ENCODE data around the gene CROCC2.
A peak's percentile ranks its signal among the peaks of the same experiment; 100 is the strongest.

CROCC2 gene

GRCh38 chr2:240991378-240992263 lies 85.5 kb downstream of the CROCC2 start:
- Mint-ChIP-seq H3K9me3 (no peaks in the 10 kb centered on the region), H3K4me3 (no peak overlapping the region), H3K27ac (no peak overlapping the region), H3K4me1 (peaks cover 5% of the 10 kb centered on the region), H3K36me3 (no peaks in the 10 kb centered on the region), H3K27me3 (peaks cover 41% of the 10 kb centered on the region)
- ATAC-seq = no peak

- H3K27me3 Mint-ChIP-seq = peaks cover 52% of the 10 kb centered on the region
- peaks cover 5% of the 10 kb centered on the region for H3K4me1 Mint-ChIP-seq
- H3K9me3 Mint-ChIP-seq = no peaks in the 10 kb centered on the region
- no peaks in the 10 kb centered on the region for H3K36me3 Mint-ChIP-seq
- H3K27ac Mint-ChIP-seq = no peak overlapping the region
- H3K4me3 Mint-ChIP-seq = no peak overlapping the region
- ATAC-seq = no peak
Observed at GRCh38 chr2:240992572-240993291, 86.6 kb downstream of the CROCC2 start.

- peaks cover 5% of the 10 kb centered on the region for H3K4me1 Mint-ChIP-seq
- no peaks in the 10 kb centered on the region for H3K9me3 Mint-ChIP-seq
- no peak overlapping the region for H3K4me3 Mint-ChIP-seq
- H3K36me3 Mint-ChIP-seq = no peaks in the 10 kb centered on the region
- peaks cover 53% of the 10 kb centered on the region for H3K27me3 Mint-ChIP-seq
- ATAC-seq = no peak
- no peak overlapping the region for H3K27ac Mint-ChIP-seq
Observed at GRCh38 chr2:240993446-240994170, 87.5 kb downstream of the CROCC2 start.

- H3K36me3 Mint-ChIP-seq = no peaks in the 10 kb centered on the region
- H3K4me3 Mint-ChIP-seq = no peak overlapping the region
- peaks cover 5% of the 10 kb centered on the region for H3K4me1 Mint-ChIP-seq
- no peak for ATAC-seq
- no peak overlapping the region for H3K27ac Mint-ChIP-seq
- H3K9me3 Mint-ChIP-seq = no peaks in the 10 kb centered on the region
- H3K27me3 Mint-ChIP-seq = peaks cover 53% of the 10 kb centered on the region
Observed at GRCh38 chr2:240994171-240994896, 88.2 kb downstream of the CROCC2 start.

GRCh38 chr2:240995041-240996021 lies 89.2 kb downstream of the CROCC2 start:
- peaks cover 63% of the 10 kb centered on the region for H3K27me3 Mint-ChIP-seq
- ATAC-seq = no peak
- no peak overlapping the region for H3K4me3 Mint-ChIP-seq
- H3K27ac Mint-ChIP-seq = no peak overlapping the region
- H3K4me1 Mint-ChIP-seq = peaks cover 13% of the 10 kb centered on the region
- H3K9me3 Mint-ChIP-seq = no peaks in the 10 kb centered on the region
- H3K36me3 Mint-ChIP-seq = no peaks in the 10 kb centered on the region

GRCh38 chr2:240996161-240996833 lies 90.2 kb downstream of the CROCC2 start:
- peaks cover 13% of the 10 kb centered on the region for H3K4me1 Mint-ChIP-seq
- no peak for ATAC-seq
- H3K27me3 Mint-ChIP-seq = peaks cover 73% of the 10 kb centered on the region
- H3K27ac Mint-ChIP-seq = no peak overlapping the region
- H3K36me3 Mint-ChIP-seq = no peaks in the 10 kb centered on the region
- H3K9me3 Mint-ChIP-seq = no peaks in the 10 kb centered on the region
- H3K4me3 Mint-ChIP-seq = no peak overlapping the region

GRCh38 chr2:240996834-240997140 lies 90.7 kb downstream of the CROCC2 start:
- no peaks in the 10 kb centered on the region for H3K9me3 Mint-ChIP-seq
- H3K27me3 Mint-ChIP-seq = peaks cover 75% of the 10 kb centered on the region
- ATAC-seq = no peak
- H3K4me3 Mint-ChIP-seq = no peak overlapping the region
- no peaks in the 10 kb centered on the region for H3K36me3 Mint-ChIP-seq
- no peak overlapping the region for H3K27ac Mint-ChIP-seq
- peaks cover 13% of the 10 kb centered on the region for H3K4me1 Mint-ChIP-seq

- Mint-ChIP-seq H3K36me3 (no peaks in the 10 kb centered on the region), H3K4me1 (peaks cover 13% of the 10 kb centered on the region), H3K9me3 (peaks cover under 1% of the 10 kb centered on the region), H3K27ac (no peak overlapping the region), H3K4me3 (no peak overlapping the region), H3K27me3 (peaks cover 74% of the 10 kb centered on the region)
- ATAC-seq = no peak
Observed at GRCh38 chr2:240997141-240997855, 91.2 kb downstream of the CROCC2 start.

GRCh38 chr2:240997856-240998705 lies 91.9 kb downstream of the CROCC2 start, which contains the start of gene SNED1:
Gene SNED1, plus strand, starts transcription at chr2:240998618. Its CDS starts 220 bp downstream, at chr2:240998838.
- H3K4me1 Mint-ChIP-seq = peaks cover 13% of the 10 kb centered on the region
- peaks cover 7% of the 10 kb centered on the region for H3K9me3 Mint-ChIP-seq
- no peak within 1 kb of the TSS for H3K27ac Mint-ChIP-seq
- peak; percentile 84 for ATAC-seq
- H3K36me3 Mint-ChIP-seq = peaks cover 2% of the 10 kb centered on the region
- H3K4me3 Mint-ChIP-seq = peak within 1 kb of the TSS; percentile 73
- H3K27me3 Mint-ChIP-seq = peaks cover 70% of the 10 kb centered on the region

- peaks cover 64% of the 10 kb centered on the region for H3K27me3 Mint-ChIP-seq
- peaks cover 13% of the 10 kb centered on the region for H3K4me1 Mint-ChIP-seq
- peaks cover 11% of the 10 kb centered on the region for H3K9me3 Mint-ChIP-seq
- peak overlapping the region; percentile 73 for H3K4me3 Mint-ChIP-seq
- no peak overlapping the region for H3K27ac Mint-ChIP-seq
- H3K36me3 Mint-ChIP-seq = peaks cover 7% of the 10 kb centered on the region
- ATAC-seq = peak; percentile 39
Observed at GRCh38 chr2:240998706-240998994, 92.5 kb downstream of the CROCC2 start.

- peak; percentile 1 for ATAC-seq
- Mint-ChIP-seq H3K9me3 (peaks cover 15% of the 10 kb centered on the region), H3K27me3 (peaks cover 59% of the 10 kb centered on the region), H3K4me3 (peak overlapping the region; percentile 73), H3K4me1 (peaks cover 13% of the 10 kb centered on the region), H3K36me3 (peaks cover 11% of the 10 kb centered on the region), H3K27ac (no peak overlapping the region)
Observed at GRCh38 chr2:240998995-240999791, 93.1 kb downstream of the CROCC2 start.
